Smooth muscle cell (in vitro differentiated cells): ENCODE results near the gene TNNC1. TPM values are rescaled to one million over a fixed set of nuclear protein-coding genes. Genes with fewer than 3 reads are reported as not detected.

Experiments used
- DNase-seq: peaks from one replicate; lab custom pipeline; 2025; ENCODE audit not compliant: unreplicated experiment; lab: John Stamatoyannopoulos, UW
- H2AFZ ChIP-seq: fragments of 200-600 bp; sonication (generic); 2 replicates; pipeline ENCODE4 v1.6.0; 2016; ENCODE audit warnings: antibody characterized with exemption, low read depth, mild to moderate bottlenecking
- H3F3A ChIP-seq: fragments of 200-600 bp; sonication (generic); 2 replicates; pipeline ENCODE4 v1.6.0; 2017; ENCODE audit warnings: antibody characterized with exemption, low read depth
- H3K27ac ChIP-seq: fragments of 200-600 bp; sonication (generic); 2 replicates; pipeline ENCODE4 v1.5.1; 2016; ENCODE audit warnings: low read depth, mild to moderate bottlenecking
- H3K27me3 ChIP-seq: fragments of 200-600 bp; sonication (generic); 2 replicates; pipeline ENCODE4 v1.6.1; 2016; ENCODE audit warnings: low read depth, mild to moderate bottlenecking
- H3K36me3 ChIP-seq: fragments of 200-600 bp; sonication (generic); 2 replicates; pipeline ENCODE4 v1.5.1; 2016; ENCODE audit warnings: low read depth
- H3K4me1 ChIP-seq: fragments of 200-600 bp; sonication (generic); 2 replicates; pipeline ENCODE4 v1.5.1; 2016; ENCODE audit warnings: low read depth
- H3K4me2 ChIP-seq: fragments of 200-600 bp; sonication (generic); 2 replicates; pipeline ENCODE4 v1.6.0; 2016; ENCODE audit warnings: mild to moderate bottlenecking
- H3K4me3 ChIP-seq: fragments of 200-600 bp; sonication (generic); 2 replicates; pipeline ENCODE4 v1.5.1; 2016; ENCODE audit warnings: mild to moderate bottlenecking
- H3K79me2 ChIP-seq: fragments of 200-600 bp; sonication (generic); 2 replicates; pipeline ENCODE4 v1.6.0; 2016; ENCODE audit warnings: low read depth, mild to moderate bottlenecking
- H3K9ac ChIP-seq: fragments of 200-600 bp; sonication (generic); 2 replicates; pipeline ENCODE4 v1.6.0; 2016; ENCODE audit warnings: low read depth
- H3K9me3 ChIP-seq: fragments of 200-600 bp; sonication (generic); replicated peaks from 2 replicates; pipeline ENCODE4 v1.5.1; 2016; ENCODE audit warnings: low read depth
- H4K20me1 ChIP-seq: fragments of 200-600 bp; sonication (generic); 2 replicates; pipeline ENCODE4 v1.6.0; 2016; ENCODE audit warnings: low read depth
- WGBS: methylation state at CpG from one replicate; pipeline ENCODE4 v1.1.7; 2016; ENCODE audit warnings: low lambda C conversion rate; 5-methylcytosine and 5-hydroxymethylcytosine counted together
- polyA plus RNA-seq: library from polyadenylated mRNA; unstranded; fragments of >200 nt; fragmentation: Nextera tagmentation; extraction: Ambion mirVana; gene quantifications from 2 replicates; pipeline ENCODE4 v1.2.1, GENCODE V29; 2016
- total RNA-seq: library from RNA; depleted of rRNA; stranded (reverse); fragments of >200 nt; gene quantifications from 2 replicates; pipeline ENCODE4 v1.2.3, GENCODE V29; 2014
- TF ChIP-seq, protein P1 (sequence below): fragments of 200-600 bp; sonication (generic); IDR thresholded peaks from 2 replicates; pipeline ENCODE4 v1.5.1; 2017; ENCODE audit warnings: borderline replicate concordance, mild to moderate bottlenecking, antibody characterized with exemption; ENCODE audit not compliant: insufficient read depth, poor library complexity, severe bottlenecking

Gene TNNC1
- total and polyA plus RNA-seq, 2 experiments from 2014 or later, result 5.1 to 5.9 TPM

DNA sequence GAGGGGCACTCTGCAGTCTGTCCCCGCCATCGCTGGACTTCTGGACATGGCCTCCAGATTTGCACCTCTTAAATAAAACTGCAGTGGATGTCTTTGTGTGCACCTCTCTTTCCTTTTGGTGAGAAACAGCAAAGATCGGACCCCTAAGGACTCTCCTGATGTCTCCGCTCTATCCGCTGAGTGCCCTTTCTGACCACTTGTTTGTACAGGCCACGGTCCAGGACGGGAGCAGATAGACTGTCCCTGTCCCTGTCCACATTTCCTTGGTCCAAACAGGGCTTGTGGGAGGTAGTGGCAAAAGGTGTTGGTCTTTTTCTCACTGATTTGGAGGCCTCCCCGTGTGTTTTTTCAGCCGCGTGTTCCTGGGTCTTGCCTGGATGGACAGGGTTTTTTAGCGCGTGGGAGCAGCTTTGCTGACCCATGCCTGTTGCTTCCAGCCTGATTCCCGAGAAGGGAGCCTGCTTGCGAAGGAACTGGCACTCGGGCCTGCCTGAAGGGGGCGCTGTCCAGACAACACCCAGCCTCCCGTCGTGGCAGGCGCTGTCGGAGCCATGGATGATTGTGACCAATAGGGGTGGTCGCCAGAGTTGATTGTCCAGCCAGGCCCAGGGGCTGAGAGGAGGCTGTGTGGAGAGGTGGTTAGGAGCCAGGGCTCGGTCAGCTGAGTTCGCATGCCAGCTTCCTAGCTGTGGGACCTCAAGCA, 28.1 kb upstream of the TNNC1 start:
- Histone ChIP-seq H3K36me3 (peaks cover 4% of the 10 kb centered on the region), H4K20me1 (peaks cover 43% of the 10 kb centered on the region), H3K9me3 (no peaks in the 10 kb centered on the region), H3K27me3 (no peaks in the 10 kb centered on the region), H3K79me2 (no peaks in the 10 kb centered on the region), H2AFZ (no peak overlapping the region), H3K4me1 (no peaks in the 10 kb centered on the region), H3K27ac (no peak overlapping the region), H3K9ac (no peak overlapping the region), H3F3A (peaks cover 7% of the 10 kb centered on the region), H3K4me2 (no peak overlapping the region), H3K4me3 (no peak overlapping the region)
- TF ChIP-seq, protein P1, sequence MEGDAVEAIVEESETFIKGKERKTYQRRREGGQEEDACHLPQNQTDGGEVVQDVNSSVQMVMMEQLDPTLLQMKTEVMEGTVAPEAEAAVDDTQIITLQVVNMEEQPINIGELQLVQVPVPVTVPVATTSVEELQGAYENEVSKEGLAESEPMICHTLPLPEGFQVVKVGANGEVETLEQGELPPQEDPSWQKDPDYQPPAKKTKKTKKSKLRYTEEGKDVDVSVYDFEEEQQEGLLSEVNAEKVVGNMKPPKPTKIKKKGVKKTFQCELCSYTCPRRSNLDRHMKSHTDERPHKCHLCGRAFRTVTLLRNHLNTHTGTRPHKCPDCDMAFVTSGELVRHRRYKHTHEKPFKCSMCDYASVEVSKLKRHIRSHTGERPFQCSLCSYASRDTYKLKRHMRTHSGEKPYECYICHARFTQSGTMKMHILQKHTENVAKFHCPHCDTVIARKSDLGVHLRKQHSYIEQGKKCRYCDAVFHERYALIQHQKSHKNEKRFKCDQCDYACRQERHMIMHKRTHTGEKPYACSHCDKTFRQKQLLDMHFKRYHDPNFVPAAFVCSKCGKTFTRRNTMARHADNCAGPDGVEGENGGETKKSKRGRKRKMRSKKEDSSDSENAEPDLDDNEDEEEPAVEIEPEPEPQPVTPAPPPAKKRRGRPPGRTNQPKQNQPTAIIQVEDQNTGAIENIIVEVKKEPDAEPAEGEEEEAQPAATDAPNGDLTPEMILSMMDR, result peak; percentile 51
- WGBS, result 88% methylated on average over 23 of the region's 23 CpGs
- DNase-seq, result no peak

DNA sequence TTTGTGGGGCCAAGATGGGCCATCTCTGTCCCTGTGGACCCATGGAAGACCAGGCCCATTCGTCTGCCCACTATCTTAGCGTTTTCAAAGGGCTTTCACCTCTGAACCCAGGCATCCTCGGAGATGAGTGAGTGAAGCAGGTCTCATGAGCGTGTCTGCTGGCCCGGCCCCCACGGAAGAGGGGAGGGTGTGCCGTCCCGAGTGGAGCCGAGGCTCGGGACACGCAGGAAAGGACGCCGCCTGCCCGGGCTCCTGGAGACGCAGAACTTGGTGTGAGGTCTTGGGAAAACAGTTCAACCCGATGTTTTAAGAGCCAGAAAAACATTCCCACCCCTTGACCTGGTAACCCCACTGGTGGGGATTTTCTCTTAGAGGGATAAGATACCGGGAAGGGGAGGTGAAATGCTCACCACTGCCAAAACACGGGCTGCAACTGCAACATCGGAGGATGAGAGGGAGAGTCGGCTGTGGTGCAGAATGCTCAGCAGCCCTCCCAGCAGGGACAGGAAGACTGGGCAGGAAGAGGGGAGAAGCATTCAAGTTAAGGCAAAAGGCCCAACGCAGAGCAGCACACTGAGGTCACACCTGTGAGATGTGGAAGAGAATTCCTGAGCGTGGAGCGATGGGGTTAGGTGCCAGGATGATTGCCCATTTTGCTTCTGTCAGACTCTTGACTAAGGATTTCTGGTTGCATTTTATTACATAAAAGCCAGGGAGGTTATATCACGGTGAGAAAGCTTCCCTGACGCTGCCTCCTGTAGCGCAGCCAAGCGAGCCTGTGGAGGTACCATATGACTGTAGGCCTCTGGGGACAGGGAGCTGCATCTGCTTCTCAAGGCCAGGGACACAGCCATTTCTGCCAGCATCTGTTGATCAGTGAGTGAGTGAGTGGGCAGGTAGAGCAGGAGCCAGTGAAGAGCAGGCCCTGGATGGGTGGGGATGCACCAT, 27.2 kb upstream of the TNNC1 start:
- no peak overlapping the region for H3K27ac ChIP-seq
- no peak overlapping the region for H3K4me2 ChIP-seq
- no peaks in the 10 kb centered on the region for H3K4me1 ChIP-seq
- H3K27me3 ChIP-seq, result no peaks in the 10 kb centered on the region
- no peaks in the 10 kb centered on the region for H3K9me3 ChIP-seq
- no peaks in the 10 kb centered on the region for H3K79me2 ChIP-seq
- H3K4me3 ChIP-seq, result no peak overlapping the region
- peaks cover 7% of the 10 kb centered on the region for H3F3A ChIP-seq
- TF ChIP-seq, protein P1, result no peak
- no peak overlapping the region for H3K9ac ChIP-seq
- H3K36me3 ChIP-seq, result peaks cover 4% of the 10 kb centered on the region
- WGBS, result 97% methylated on average over 27 of the region's 27 CpGs
- peaks cover 43% of the 10 kb centered on the region for H4K20me1 ChIP-seq
- no peak for DNase-seq
- H2AFZ ChIP-seq, result no peak overlapping the region

DNA sequence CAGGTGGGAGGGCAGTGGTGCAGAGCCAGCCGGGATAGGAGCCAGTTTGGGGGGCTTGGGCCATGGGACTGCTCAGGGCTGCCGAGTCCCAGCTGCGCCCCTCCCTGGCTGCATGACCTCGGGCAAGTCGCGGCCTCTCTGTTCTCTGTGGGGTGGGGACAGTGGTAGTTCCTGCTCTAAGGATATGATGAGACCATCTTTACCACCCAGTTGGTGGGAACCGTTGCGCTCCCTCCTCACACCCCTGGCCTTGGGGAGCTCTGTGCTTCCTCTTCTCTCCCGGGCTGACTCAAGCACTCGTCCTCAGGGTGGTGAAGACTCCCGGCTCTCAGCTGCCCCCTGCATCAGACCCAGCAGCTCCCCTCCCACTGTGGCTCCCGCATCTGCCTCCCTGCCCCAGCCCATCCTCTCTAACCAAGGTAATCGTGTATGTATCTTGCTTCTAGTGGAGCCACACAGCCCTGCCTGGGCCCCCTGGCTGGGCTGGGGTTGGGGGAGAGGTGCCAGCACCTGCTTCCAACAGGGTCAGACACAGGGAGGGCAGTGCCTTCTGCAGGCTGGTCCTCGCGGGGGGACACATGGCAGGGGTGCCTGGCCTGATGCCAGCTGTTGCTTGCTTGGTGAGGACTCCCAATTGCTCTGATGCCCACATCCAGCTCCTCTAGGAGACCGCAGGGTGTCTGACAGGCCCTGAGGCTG, 26.2 kb upstream of the TNNC1 start:
- H3K4me2 ChIP-seq, result no peak overlapping the region
- H2AFZ ChIP-seq, result no peak overlapping the region
- no peak overlapping the region for H3K27ac ChIP-seq
- H3K36me3 ChIP-seq, result peaks cover 4% of the 10 kb centered on the region
- H3K27me3 ChIP-seq, result no peaks in the 10 kb centered on the region
- WGBS, result 95% methylated on average over 11 of the region's 16 CpGs
- H3K4me1 ChIP-seq, result no peaks in the 10 kb centered on the region
- H3K9ac ChIP-seq, result no peak overlapping the region
- peaks cover 42% of the 10 kb centered on the region for H4K20me1 ChIP-seq
- DNase-seq, result no peak
- H3K9me3 ChIP-seq, result no peaks in the 10 kb centered on the region
- H3K4me3 ChIP-seq, result no peak overlapping the region
- TF ChIP-seq, protein P1, result no peak
- no peaks in the 10 kb centered on the region for H3K79me2 ChIP-seq
- peaks cover 7% of the 10 kb centered on the region for H3F3A ChIP-seq
